ENCODE data around the gene RRM2. TPM values are rescaled to one million over a fixed set of nuclear protein-coding genes. Genes with fewer than 3 reads are reported as not detected.

Gene RRM2
- total RNA-seq, 1 experiment from 2014 or later: 163 TPM

DNA sequence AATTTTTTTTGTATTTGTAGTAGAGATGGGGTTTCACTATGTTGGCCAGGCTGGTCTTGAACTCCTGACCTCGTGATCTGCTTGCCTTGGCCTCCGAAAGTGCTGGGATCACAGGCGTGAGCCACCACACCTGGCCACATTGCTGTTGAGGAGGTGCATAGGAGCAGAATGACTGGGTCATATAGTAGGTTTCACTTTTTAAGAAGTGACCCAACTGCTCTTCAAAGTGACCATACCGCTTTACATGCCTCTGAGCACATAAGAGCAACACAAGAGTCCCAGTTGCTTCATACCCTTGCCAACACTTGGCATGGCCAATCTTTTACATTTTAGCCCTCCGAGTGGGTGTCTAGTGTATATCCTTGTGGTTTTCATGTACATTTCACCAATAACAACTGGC lies 28.9 kb downstream of the RRM2 start:
- no peaks in the 10 kb centered on the region for H3K23me2 ChIP-seq (ENCODE audit: insufficient read length, low read depth, low read length, poor library complexity, severe bottlenecking)
- Mint-ChIP-seq H3K4me3 (no peak overlapping the region), H3K27ac (no peak overlapping the region), H3K9me3 (no peaks in the 10 kb centered on the region), H3K36me3 (ENCODE audit: insufficient read depth in 1 of 3, low read depth in 3 of 3) (peaks cover 6 to 27% (median 26%) of the 10 kb centered on the region in 3 experiments; a peak in 6 of 7 replicates), H3K27me3 (ENCODE audit: low read depth) (no peaks in the 10 kb centered on the region), H3K4me1 (no peaks in the 10 kb centered on the region)
- no peak overlapping the region for H3K56ac ChIP-seq (ENCODE audit: insufficient read length, low read depth, low read length)
- WGBS (ENCODE audit: extremely low coverage, insufficient read length, low lambda C conversion rate): no CpG with 5 or more reads among the region's 5 CpGs
- no peaks in the 10 kb centered on the region for H3K4me1 ChIP-seq (ENCODE audit: insufficient read depth, low read length)
- TF ChIP-seq, protein P1, sequence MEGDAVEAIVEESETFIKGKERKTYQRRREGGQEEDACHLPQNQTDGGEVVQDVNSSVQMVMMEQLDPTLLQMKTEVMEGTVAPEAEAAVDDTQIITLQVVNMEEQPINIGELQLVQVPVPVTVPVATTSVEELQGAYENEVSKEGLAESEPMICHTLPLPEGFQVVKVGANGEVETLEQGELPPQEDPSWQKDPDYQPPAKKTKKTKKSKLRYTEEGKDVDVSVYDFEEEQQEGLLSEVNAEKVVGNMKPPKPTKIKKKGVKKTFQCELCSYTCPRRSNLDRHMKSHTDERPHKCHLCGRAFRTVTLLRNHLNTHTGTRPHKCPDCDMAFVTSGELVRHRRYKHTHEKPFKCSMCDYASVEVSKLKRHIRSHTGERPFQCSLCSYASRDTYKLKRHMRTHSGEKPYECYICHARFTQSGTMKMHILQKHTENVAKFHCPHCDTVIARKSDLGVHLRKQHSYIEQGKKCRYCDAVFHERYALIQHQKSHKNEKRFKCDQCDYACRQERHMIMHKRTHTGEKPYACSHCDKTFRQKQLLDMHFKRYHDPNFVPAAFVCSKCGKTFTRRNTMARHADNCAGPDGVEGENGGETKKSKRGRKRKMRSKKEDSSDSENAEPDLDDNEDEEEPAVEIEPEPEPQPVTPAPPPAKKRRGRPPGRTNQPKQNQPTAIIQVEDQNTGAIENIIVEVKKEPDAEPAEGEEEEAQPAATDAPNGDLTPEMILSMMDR (conservative IDR thresholded peaks at IDR 0.05): no peak
- H4K5ac ChIP-seq (ENCODE audit: insufficient read length, low read depth, low read length): no peak overlapping the region
- H2BK20ac ChIP-seq (ENCODE audit: low read depth, low read length, poor library complexity, severe bottlenecking): no peak overlapping the region
- H3K79me2 ChIP-seq (ENCODE audit: insufficient read depth, low read length): no peaks in the 10 kb centered on the region
- H4K91ac ChIP-seq (ENCODE audit: insufficient read length, low read depth, low read length): no peak overlapping the region
- no peak overlapping the region for H2BK12ac ChIP-seq (ENCODE audit: insufficient read length, low read depth, low read length)
- H3K23ac ChIP-seq (ENCODE audit: insufficient read length, low read depth, low read length): no peak overlapping the region
- no peak overlapping the region for H2BK120ac ChIP-seq (ENCODE audit: low read depth, low read length, poor library complexity, severe bottlenecking)
- H3K4me2 ChIP-seq (ENCODE audit: insufficient read depth, insufficient read length, low read length): no peak overlapping the region
- no peaks in the 10 kb centered on the region for H4K20me1 ChIP-seq (ENCODE audit: control insufficient read depth, insufficient read depth, insufficient read length)
- H3K4ac ChIP-seq (ENCODE audit: low read depth, low read length): no peak overlapping the region
- no peaks in the 10 kb centered on the region for H3K27me3 ChIP-seq (ENCODE audit: insufficient read depth, low read length)
- no peak for DNase-seq
- H3K18ac ChIP-seq (ENCODE audit: insufficient read length, low read depth, low read length): no peak overlapping the region
- H3K27ac ChIP-seq (ENCODE audit: insufficient read length, low read depth, low read length): no peak overlapping the region
- H4K8ac ChIP-seq (replicated peaks; ENCODE audit: insufficient read length, low read depth, low read length): no peak overlapping the region
- H3K9me3 ChIP-seq (ENCODE audit: control insufficient read depth, low read depth, low read length): no peaks in the 10 kb centered on the region
- H2BK15ac ChIP-seq (ENCODE audit: low read depth, low read length): no peak overlapping the region
- H3T11ph ChIP-seq (ENCODE audit: low read length): no peak overlapping the region
- H2AK5ac ChIP-seq (ENCODE audit: insufficient read length, low read length): no peak overlapping the region
- H3K9ac ChIP-seq (ENCODE audit: extremely low read depth, insufficient read length, low read length): no peak overlapping the region
- H2AFZ ChIP-seq (ENCODE audit: low read length): no peak overlapping the region
- no peaks in the 10 kb centered on the region for H3K79me1 ChIP-seq (ENCODE audit: insufficient read depth, low read depth, low read length, poor library complexity, severe bottlenecking)
- no peak overlapping the region for H2BK5ac ChIP-seq (ENCODE audit: insufficient read length, low read length)
- H3K14ac ChIP-seq (ENCODE audit: insufficient read depth, low read length): no peak overlapping the region
